Chondrocyte (in vitro differentiated cells): ENCODE data around the gene PDE4D. TPM values are rescaled to one million over a fixed set of nuclear protein-coding genes. Genes with fewer than 3 reads are reported as not detected.

Experiments used
- DNase-seq: peaks from one replicate; pipeline ENCODE4 v3.0.0; 2021; ENCODE audit warnings: mixed read lengths, low spot score
- H3K27ac Mint-ChIP-seq: one replicate; pipeline ENCODE4 v1.8.0; 2021; ENCODE audit warnings: mild to moderate bottlenecking, moderate library complexity, mixed read lengths; ENCODE audit not compliant: unreplicated experiment
- H3K27me3 Mint-ChIP-seq: 2 replicates; pipeline ENCODE4 v1.8.0; 2021; ENCODE audit warnings: low read depth, mixed read lengths
- H3K36me3 Mint-ChIP-seq: 2 replicates; pipeline ENCODE4 v1.8.0; 2021; ENCODE audit warnings: low read depth, mixed read lengths
- H3K4me1 Mint-ChIP-seq: 2 replicates; pipeline ENCODE4 v1.8.0; 2021; ENCODE audit warnings: low read depth, mild to moderate bottlenecking, mixed read lengths
- H3K4me3 Mint-ChIP-seq: one replicate; pipeline ENCODE4 v1.8.0; 2021; ENCODE audit warnings: mild to moderate bottlenecking, moderate library complexity, mixed read lengths; ENCODE audit not compliant: unreplicated experiment
- H3K9me3 Mint-ChIP-seq: 2 replicates; pipeline ENCODE4 v1.8.0; 2021; ENCODE audit warnings: low read depth, mixed read lengths
- CTCF ChIP-seq: fragments of 200-600 bp; sonication (generic); IDR thresholded peaks from 2 replicates; pipeline ENCODE4 v1.5.0; 2021; ENCODE audit warnings: antibody characterized with exemption, mild to moderate bottlenecking, moderate library complexity
- total RNA-seq: library from RNA; stranded (reverse); gene quantifications from 3 replicates; pipeline ENCODE4 v1.2.1, GENCODE V29; 2021

The PDE4D gene
- total RNA-seq, 1 donor from 2014 or later, result 21.1 TPM

GRCh38 chr5:59479086-59479485 is 414.4 kb downstream of the PDE4D start:
- no peaks in the 10 kb centered on the region for H3K9me3 Mint-ChIP-seq
- TF ChIP-seq CTCF, result no peak
- H3K4me3 Mint-ChIP-seq, result no peak overlapping the region
- no peak overlapping the region for H3K27ac Mint-ChIP-seq
- no peaks in the 10 kb centered on the region for H3K36me3 Mint-ChIP-seq
- DNase-seq, result no peak
- H3K27me3 Mint-ChIP-seq, result no peaks in the 10 kb centered on the region
- H3K4me1 Mint-ChIP-seq, result peaks cover 12% of the 10 kb centered on the region

GRCh38 chr5:59474324-59474723 is 419.2 kb downstream of the PDE4D start:
- DNase-seq, result no peak
- Mint-ChIP-seq H3K9me3 (no peaks in the 10 kb centered on the region), H3K27me3 (no peaks in the 10 kb centered on the region), H3K36me3 (no peaks in the 10 kb centered on the region), H3K4me1 (peaks cover 7% of the 10 kb centered on the region), H3K27ac (no peak overlapping the region), H3K4me3 (no peak overlapping the region)
- no peak for TF ChIP-seq CTCF

- no peak for DNase-seq
- no peaks in the 10 kb centered on the region for H3K9me3 Mint-ChIP-seq
- no peak overlapping the region for H3K4me3 Mint-ChIP-seq
- no peak for TF ChIP-seq CTCF
- H3K4me1 Mint-ChIP-seq, result peaks cover 7% of the 10 kb centered on the region
- no peaks in the 10 kb centered on the region for H3K36me3 Mint-ChIP-seq
- no peaks in the 10 kb centered on the region for H3K27me3 Mint-ChIP-seq
- H3K27ac Mint-ChIP-seq, result no peak overlapping the region
Observed at GRCh38 chr5:59473611-59474010, 419.9 kb downstream of the PDE4D start.

- no peaks in the 10 kb centered on the region for H3K9me3 Mint-ChIP-seq
- no peak overlapping the region for H3K4me3 Mint-ChIP-seq
- H3K27me3 Mint-ChIP-seq, result no peaks in the 10 kb centered on the region
- no peak overlapping the region for H3K27ac Mint-ChIP-seq
- peaks cover 7% of the 10 kb centered on the region for H3K4me1 Mint-ChIP-seq
- no peaks in the 10 kb centered on the region for H3K36me3 Mint-ChIP-seq
- no peak for TF ChIP-seq CTCF
- DNase-seq, result no peak
Observed at GRCh38 chr5:59471463-59471862, 422.1 kb downstream of the PDE4D start.

GRCh38 chr5:59467969-59468368 is 425.6 kb downstream of the PDE4D start:
- TF ChIP-seq CTCF, result no peak
- H3K9me3 Mint-ChIP-seq, result no peaks in the 10 kb centered on the region
- H3K27me3 Mint-ChIP-seq, result no peaks in the 10 kb centered on the region
- H3K4me3 Mint-ChIP-seq, result no peak overlapping the region
- no peak for DNase-seq
- no peak overlapping the region for H3K27ac Mint-ChIP-seq
- no peaks in the 10 kb centered on the region for H3K36me3 Mint-ChIP-seq
- H3K4me1 Mint-ChIP-seq, result no peaks in the 10 kb centered on the region
